K562 (cell line): ENCODE measurements around the gene RACK1. TPM values are rescaled to one million over a fixed set of nuclear protein-coding genes. Genes with fewer than 3 reads are reported as not detected.

Experiments used
- ARID1B ChIP-seq: fragments of 450-650 bp; IDR thresholded peaks from 2 replicates; pipeline ENCODE4 v1.6.1; 2016; ENCODE audit warnings: antibody characterized with exemption, mild to moderate bottlenecking, inconsistent platforms
- ARNT ChIP-seq, 2 experiments: fragments of 450-650 bp; IDR thresholded peaks; 2 replicates each; pipeline ENCODE4 v1.6.1; 2016; ENCODE audit warnings: mild to moderate bottlenecking in 1 of 2
- BHLHE40 ChIP-seq: IDR thresholded peaks from 2 replicates; pipeline ENCODE4 v1.6.1; 2011; ENCODE audit warnings: low read length, improper control_type of control experiment
- CTBP1 ChIP-seq: fragments of 450-650 bp; IDR thresholded peaks from 2 replicates; pipeline ENCODE4 v1.6.1; 2016; ENCODE audit warnings: borderline replicate concordance
- FOSL1 ChIP-seq: fragments of 200-800 bp; sonication (Bioruptor generic); conservative IDR thresholded peaks from 2 replicates; pipeline ENCODE4 v1.6.1; 2016; ENCODE audit warnings: missing genetic modification characterization, missing compliant biosample characterization
- JUND ChIP-seq, 2 experiments: IDR thresholded peaks; 2 replicates in 1 of 2; 3 replicates in 1 of 2; pipeline ENCODE4 v1.6.1; 2011; ENCODE audit warnings: borderline replicate concordance in 2 of 2, low read depth in 2 of 2, low read length in 2 of 2, improper control_type of control experiment in 1 of 2, missing biosample characterization in 1 of 2, missing genetic modification characterization in 1 of 2, missing genetic modification reagents in 1 of 2
- KDM1A ChIP-seq, 2 experiments: fragments of 450-650 bp; IDR thresholded peaks; 2 replicates each; pipeline ENCODE4 v1.6.1; 2016; ENCODE audit warnings: mild to moderate bottlenecking in 2 of 2
- MCM2 ChIP-seq: fragments of 450-650 bp; IDR thresholded peaks from 2 replicates; pipeline ENCODE4 v1.6.1; 2017; ENCODE audit warnings: low read depth, mild to moderate bottlenecking
- PHF21A ChIP-seq: fragments of 450-650 bp; IDR thresholded peaks from 2 replicates; pipeline ENCODE4 v1.6.1; 2017; ENCODE audit warnings: low read depth, borderline replicate concordance
- SAP30 ChIP-seq: fragments of 200-600 bp; sonication (generic); IDR thresholded peaks from 2 replicates; pipeline ENCODE4 v1.6.1; 2012; ENCODE audit warnings: borderline replicate concordance, low read depth, mild to moderate bottlenecking, moderate library complexity, low read length, control low read depth, inconsistent platforms; ENCODE audit not compliant: insufficient read depth, poor library complexity, severe bottlenecking
- SIN3A ChIP-seq, 2 experiments: fragments of 150-350 bp in 1 of 2; IDR thresholded peaks; 2 replicates each; pipeline ENCODE4 v1.6.1; 2011 to 2016; ENCODE audit warnings: borderline replicate concordance in 2 of 2, low read depth in 2 of 2, low read length in 2 of 2, mild to moderate bottlenecking in 2 of 2, moderate library complexity in 2 of 2; ENCODE audit not compliant: control insufficient read depth in 1 of 2
- TCF7 ChIP-seq: sonication (generic); IDR thresholded peaks from 2 replicates; pipeline ENCODE4 v1.6.1; 2016; ENCODE audit warnings: antibody characterized with exemption, borderline replicate concordance
- ZNF76 ChIP-seq: fragments of 250-450 bp; sonication (Bioruptor Pico); IDR thresholded peaks from 2 replicates; pipeline ENCODE4 v1.4.0; 2020; ENCODE audit warnings: mild to moderate bottlenecking, moderate library complexity, borderline replicate concordance
- polyA plus RNA-seq, 8 experiments: library from polyadenylated mRNA; depleted of rRNA in 4 of 8; stranded (reverse) in 5 of 8; unstranded in 3 of 8; fragments of >200 nt; fragmentation: Nextera tagmentation in 2 of 8; fragmentation: Illumina TruSeq in 1 of 8; extraction: Ambion mirVana in 2 of 8; extraction: Trizol in 1 of 8; gene quantifications; 2 replicates each; pipeline versions ENCODE4 v1.2.1 to v1.2.3, GENCODE V29; 2011 to 2014; ENCODE audit warnings: inconsistent platforms in 1 of 8, missing spikeins in 1 of 8
- total RNA-seq, 7 experiments: library from RNA; depleted of rRNA in 6 of 7; stranded (reverse); fragments of >200 nt in 6 of 7; fragmentation: Illumina TruSeq in 2 of 7; extraction: Trizol in 2 of 7; gene quantifications; 2 replicates each; pipeline versions ENCODE4 v1.2.1 to v1.2.3, GENCODE V29; 2011 to 2021; ENCODE audit warnings: low replicate concordance in 1 of 7
- TF ChIP-seq, protein P1 (sequence below): fragments of 450-650 bp; IDR thresholded peaks from 2 replicates; pipeline ENCODE4 v1.7.0; 2016; ENCODE audit warnings: borderline replicate concordance
- TF ChIP-seq, protein P2 (sequence below), 2 experiments: fragments of 450-650 bp in 1 of 2; sonication (generic) in 1 of 2; formaldehyde crosslinking; conservative IDR thresholded peaks; 2 replicates each; pipeline versions ENCODE4 v1.4.0 to v1.8.1; 2020 to 2022; ENCODE audit warnings: mild to moderate bottlenecking in 1 of 2, missing genetic modification reagents in 1 of 2
- TF ChIP-seq, protein P3 (sequence below), 2 experiments: fragments of 450-650 bp in 1 of 2; sonication (generic) in 1 of 2; formaldehyde crosslinking in 1 of 2; IDR thresholded peaks in 1 of 2; conservative IDR thresholded peaks in 1 of 2; 2 replicates each; pipeline versions ENCODE4 v1.6.1 to v1.8.1; 2016 to 2023; ENCODE audit warnings: mild to moderate bottlenecking in 2 of 2, moderate library complexity in 2 of 2, inconsistent platforms in 1 of 2, missing genetic modification reagents in 1 of 2
- TF ChIP-seq, protein P4 (sequence below): fragments of 250-450 bp; sonication (Bioruptor Pico); IDR thresholded peaks from 2 replicates; pipeline ENCODE4 v1.4.0; 2020; ENCODE audit warnings: mild to moderate bottlenecking
- TF ChIP-seq, protein P5 (sequence below), 2 experiments: fragments of 450-650 bp; conservative IDR thresholded peaks; 2 replicates each; pipeline ENCODE4 v1.6.1; 2017; ENCODE audit warnings: mild to moderate bottlenecking in 2 of 2, moderate library complexity in 2 of 2

Gene RACK1
- total and polyA plus RNA-seq, 9 of the 15 experiments (the other 6 are each of a cell fraction or from before 2014, with no cell fraction given), result 2,303 to 5,311 (median 3,833) TPM

DNA sequence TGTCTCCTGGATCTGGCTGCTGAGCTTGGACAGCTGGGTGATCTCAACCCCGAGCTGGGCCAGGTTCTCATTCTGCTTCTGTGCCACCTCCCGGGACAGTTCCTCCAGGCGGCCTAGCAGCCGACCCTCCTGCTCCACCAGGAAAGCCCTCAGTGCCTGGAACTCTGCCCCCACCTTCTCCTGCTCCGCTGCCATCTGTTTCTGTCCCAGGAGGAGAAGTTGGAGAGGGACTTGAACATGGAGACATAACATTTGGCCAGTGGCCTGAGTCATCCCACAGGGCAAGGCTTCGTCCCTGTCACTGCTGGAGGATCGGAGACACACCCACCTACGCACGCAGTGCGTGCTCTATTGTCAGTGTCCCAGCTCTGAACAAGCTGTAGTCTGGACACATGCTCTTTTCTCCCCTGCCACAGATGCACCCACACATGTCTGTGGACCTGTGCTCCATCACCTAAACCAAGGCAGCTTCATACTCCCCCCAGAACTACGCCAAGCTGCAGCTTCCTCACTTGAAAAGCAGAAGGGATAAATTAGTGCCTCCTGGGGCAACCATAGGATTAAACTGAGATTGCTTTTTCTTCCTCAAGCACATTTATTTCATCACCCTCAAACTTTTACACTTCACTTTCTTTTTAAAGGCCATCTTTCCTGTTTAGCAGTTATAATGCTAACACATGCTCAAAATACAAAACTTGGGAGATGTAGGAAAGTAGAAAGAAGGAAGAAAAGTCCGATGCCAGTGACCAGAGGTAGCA lies 43.6 kb downstream of the RACK1 start (continued):
- TF ChIP-seq, protein P1, sequence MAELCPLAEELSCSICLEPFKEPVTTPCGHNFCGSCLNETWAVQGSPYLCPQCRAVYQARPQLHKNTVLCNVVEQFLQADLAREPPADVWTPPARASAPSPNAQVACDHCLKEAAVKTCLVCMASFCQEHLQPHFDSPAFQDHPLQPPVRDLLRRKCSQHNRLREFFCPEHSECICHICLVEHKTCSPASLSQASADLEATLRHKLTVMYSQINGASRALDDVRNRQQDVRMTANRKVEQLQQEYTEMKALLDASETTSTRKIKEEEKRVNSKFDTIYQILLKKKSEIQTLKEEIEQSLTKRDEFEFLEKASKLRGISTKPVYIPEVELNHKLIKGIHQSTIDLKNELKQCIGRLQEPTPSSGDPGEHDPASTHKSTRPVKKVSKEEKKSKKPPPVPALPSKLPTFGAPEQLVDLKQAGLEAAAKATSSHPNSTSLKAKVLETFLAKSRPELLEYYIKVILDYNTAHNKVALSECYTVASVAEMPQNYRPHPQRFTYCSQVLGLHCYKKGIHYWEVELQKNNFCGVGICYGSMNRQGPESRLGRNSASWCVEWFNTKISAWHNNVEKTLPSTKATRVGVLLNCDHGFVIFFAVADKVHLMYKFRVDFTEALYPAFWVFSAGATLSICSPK, result no peak
- TF ChIP-seq, protein P2, sequence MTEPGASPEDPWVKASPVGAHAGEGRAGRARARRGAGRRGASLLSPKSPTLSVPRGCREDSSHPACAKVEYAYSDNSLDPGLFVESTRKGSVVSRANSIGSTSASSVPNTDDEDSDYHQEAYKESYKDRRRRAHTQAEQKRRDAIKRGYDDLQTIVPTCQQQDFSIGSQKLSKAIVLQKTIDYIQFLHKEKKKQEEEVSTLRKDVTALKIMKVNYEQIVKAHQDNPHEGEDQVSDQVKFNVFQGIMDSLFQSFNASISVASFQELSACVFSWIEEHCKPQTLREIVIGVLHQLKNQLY (CRISPR knock-in tag; conservative IDR thresholded peaks at IDR 0.05), result no peak
- TF ChIP-seq KDM1A (IDR thresholded peaks at IDR 0.05) (peak in 1 of 2 experiments; percentile 38; a peak in 1 of 4 replicates), ZNF76 (no peak), BHLHE40 (0 out of 2 replicates have a peak, but pooled peaks have one; percentile 17), TCF7 (no peak), ARID1B (0 out of 2 replicates have a peak, but pooled peaks have one; percentile 15), MCM2 (no peak), CTBP1 (peak; percentile 56; the same call in 1 of the 2 replicates), SAP30 (peak; percentile 39), PHF21A (0 out of 2 replicates have a peak, but pooled peaks have one; percentile 42), SIN3A (IDR thresholded peaks at IDR 0.05; ENCODE audit: borderline replicate concordance in 2 of 2, control insufficient read depth in 1 of 2, low read depth in 2 of 2, low read length in 2 of 2) (peak in 1 of 2 experiments; percentile 56; a peak in 1 of 4 replicates), FOSL1 (tag) (peak; percentile 55), ARNT (IDR thresholded peaks at IDR 0.05) (no peak), JUND (IDR thresholded peaks at IDR 0.05; ENCODE audit: borderline replicate concordance, low read depth, low read length) (peak; percentile 66; the same call in 1 of the 2 replicates), JUND (tag; IDR thresholded peaks at IDR 0.05; ENCODE audit: borderline replicate concordance, low read depth, low read length) (peak; percentile 55; the same call in 1 of the 3 replicates)
- TF ChIP-seq, protein P3, sequence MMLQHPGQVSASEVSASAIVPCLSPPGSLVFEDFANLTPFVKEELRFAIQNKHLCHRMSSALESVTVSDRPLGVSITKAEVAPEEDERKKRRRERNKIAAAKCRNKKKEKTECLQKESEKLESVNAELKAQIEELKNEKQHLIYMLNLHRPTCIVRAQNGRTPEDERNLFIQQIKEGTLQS (IDR thresholded peaks at IDR 0.05), result peak; percentile 56
- TF ChIP-seq, protein P3 (CRISPR knock-in tag; conservative IDR thresholded peaks at IDR 0.05), result no peak
- TF ChIP-seq, protein P4, sequence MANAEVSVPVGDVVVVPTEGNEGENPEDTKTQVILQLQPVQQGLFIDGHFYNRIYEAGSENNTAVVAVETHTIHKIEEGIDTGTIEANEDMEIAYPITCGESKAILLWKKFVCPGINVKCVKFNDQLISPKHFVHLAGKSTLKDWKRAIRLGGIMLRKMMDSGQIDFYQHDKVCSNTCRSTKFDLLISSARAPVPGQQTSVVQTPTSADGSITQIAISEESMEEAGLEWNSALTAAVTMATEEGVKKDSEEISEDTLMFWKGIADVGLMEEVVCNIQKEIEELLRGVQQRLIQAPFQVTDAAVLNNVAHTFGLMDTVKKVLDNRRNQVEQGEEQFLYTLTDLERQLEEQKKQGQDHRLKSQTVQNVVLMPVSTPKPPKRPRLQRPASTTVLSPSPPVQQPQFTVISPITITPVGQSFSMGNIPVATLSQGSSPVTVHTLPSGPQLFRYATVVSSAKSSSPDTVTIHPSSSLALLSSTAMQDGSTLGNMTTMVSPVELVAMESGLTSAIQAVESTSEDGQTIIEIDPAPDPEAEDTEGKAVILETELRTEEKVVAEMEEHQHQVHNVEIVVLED, result peak; percentile 63; the same call in 1 of the 2 replicates
- TF ChIP-seq, protein P5, sequence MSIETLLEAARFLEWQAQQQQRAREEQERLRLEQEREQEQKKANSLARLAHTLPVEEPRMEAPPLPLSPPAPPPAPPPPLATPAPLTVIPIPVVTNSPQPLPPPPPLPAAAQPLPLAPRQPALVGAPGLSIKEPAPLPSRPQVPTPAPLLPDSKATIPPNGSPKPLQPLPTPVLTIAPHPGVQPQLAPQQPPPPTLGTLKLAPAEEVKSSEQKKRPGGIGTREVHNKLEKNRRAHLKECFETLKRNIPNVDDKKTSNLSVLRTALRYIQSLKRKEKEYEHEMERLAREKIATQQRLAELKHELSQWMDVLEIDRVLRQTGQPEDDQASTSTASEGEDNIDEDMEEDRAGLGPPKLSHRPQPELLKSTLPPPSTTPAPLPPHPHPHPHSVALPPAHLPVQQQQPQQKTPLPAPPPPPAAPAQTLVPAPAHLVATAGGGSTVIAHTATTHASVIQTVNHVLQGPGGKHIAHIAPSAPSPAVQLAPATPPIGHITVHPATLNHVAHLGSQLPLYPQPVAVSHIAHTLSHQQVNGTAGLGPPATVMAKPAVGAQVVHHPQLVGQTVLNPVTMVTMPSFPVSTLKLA (conservative IDR thresholded peaks at IDR 0.05), result peak; percentile 62 to 76
